H9 (cell line): ENCODE results near the gene LTB4R2. TPM values are rescaled to one million over a fixed set of nuclear protein-coding genes. Genes with fewer than 3 reads are reported as not detected.

Experiments used
- DNase-seq: peaks from one replicate; pipeline ENCODE4 v3.0.0-alpha.2; 2017
- H2AFZ ChIP-seq: one replicate; pipeline ENCODE4 v1.6.1; 2013; ENCODE audit warnings: mild to moderate bottlenecking, low read length, control low read depth, moderate library complexity
- H2AK5ac ChIP-seq: 2 replicates; pipeline ENCODE4 v1.6.1; 2013; ENCODE audit warnings: low read length, control low read depth, mixed read lengths; ENCODE audit not compliant: insufficient read length
- H2BK120ac ChIP-seq: one replicate; pipeline ENCODE4 v1.6.1; 2013; ENCODE audit warnings: low read depth, mild to moderate bottlenecking, low read length, control low read depth, inconsistent platforms; ENCODE audit not compliant: poor library complexity, severe bottlenecking
- H2BK12ac ChIP-seq: 2 replicates; pipeline ENCODE4 v1.6.1; 2013; ENCODE audit warnings: low read length, control low read depth, mixed read lengths, low read depth; ENCODE audit not compliant: insufficient read length
- H2BK15ac ChIP-seq: 2 replicates; pipeline ENCODE4 v1.6.1; 2013; ENCODE audit warnings: low read depth, low read length, control low read depth
- H2BK20ac ChIP-seq: one replicate; pipeline ENCODE4 v1.6.1; 2013; ENCODE audit warnings: low read depth, mild to moderate bottlenecking, low read length, control low read depth, inconsistent platforms; ENCODE audit not compliant: poor library complexity, severe bottlenecking
- H2BK5ac ChIP-seq: 2 replicates; pipeline ENCODE4 v1.6.1; 2013; ENCODE audit warnings: low read length, control low read depth, mixed read lengths; ENCODE audit not compliant: insufficient read length
- H3K14ac ChIP-seq: 2 replicates; pipeline ENCODE4 v1.6.1; 2013; ENCODE audit warnings: low read length, control low read depth; ENCODE audit not compliant: insufficient read depth
- H3K18ac ChIP-seq: 2 replicates; pipeline ENCODE4 v1.6.1; 2013; ENCODE audit warnings: low read depth, mild to moderate bottlenecking, mixed read lengths, low read length, control low read depth; ENCODE audit not compliant: insufficient read length
- H3K23ac ChIP-seq: 2 replicates; pipeline ENCODE4 v1.6.1; 2013; ENCODE audit warnings: low read length, control low read depth, mixed read lengths, low read depth; ENCODE audit not compliant: insufficient read length
- H3K23me2 ChIP-seq: 2 replicates; pipeline ENCODE4 v1.6.1; 2013; ENCODE audit warnings: low read depth, mild to moderate bottlenecking, mixed read lengths, low read length, control low read depth; ENCODE audit not compliant: insufficient read length, poor library complexity, severe bottlenecking
- H3K27ac ChIP-seq: 2 replicates; pipeline ENCODE4 v1.5.1; 2013; ENCODE audit warnings: low read length, control low read depth, mixed read lengths, low read depth; ENCODE audit not compliant: insufficient read length
- H3K27me3 ChIP-seq: 2 replicates; pipeline ENCODE4 v1.6.1; 2013; ENCODE audit warnings: low read length, control low read depth, inconsistent platforms; ENCODE audit not compliant: insufficient read depth
- H3K4ac ChIP-seq: 2 replicates; pipeline ENCODE4 v1.6.1; 2013; ENCODE audit warnings: low read depth, mild to moderate bottlenecking, control low read depth, inconsistent platforms, low read length, moderate library complexity
- H3K4me1 ChIP-seq: 2 replicates; pipeline ENCODE4 v1.6.1; 2013; ENCODE audit warnings: low read length, control low read depth, inconsistent platforms; ENCODE audit not compliant: insufficient read depth
- H3K4me2 ChIP-seq: 2 replicates; pipeline ENCODE4 v1.6.1; 2013; ENCODE audit warnings: low read length, control low read depth, mixed read lengths; ENCODE audit not compliant: insufficient read length, insufficient read depth
- H3K56ac ChIP-seq: 2 replicates; pipeline ENCODE4 v1.6.1; 2013; ENCODE audit warnings: low read depth, mild to moderate bottlenecking, mixed read lengths, low read length, control low read depth; ENCODE audit not compliant: insufficient read length
- H3K79me1 ChIP-seq: 2 replicates; pipeline ENCODE4 v1.6.1; 2013; ENCODE audit warnings: low read depth, mild to moderate bottlenecking, moderate library complexity, low read length, control low read depth, inconsistent platforms; ENCODE audit not compliant: insufficient read depth, poor library complexity, severe bottlenecking
- H3K79me2 ChIP-seq: 2 replicates; pipeline ENCODE4 v1.6.1; 2013; ENCODE audit warnings: low read length, control low read depth, inconsistent platforms; ENCODE audit not compliant: insufficient read depth
- H3K9ac ChIP-seq: 2 replicates; pipeline ENCODE4 v1.6.1; 2013; ENCODE audit warnings: low read length, control low read depth, mixed read lengths; ENCODE audit not compliant: insufficient read length; ENCODE audit errors: extremely low read depth
- H3K9me3 ChIP-seq: one replicate; pipeline ENCODE4 v1.6.1; 2013; ENCODE audit warnings: low read depth, low read length, inconsistent platforms; ENCODE audit not compliant: control insufficient read depth
- H3T11ph ChIP-seq: one replicate; pipeline ENCODE4 v1.6.1; 2013; ENCODE audit warnings: mild to moderate bottlenecking, low read length, control low read depth, inconsistent platforms
- H4K20me1 ChIP-seq: one replicate; pipeline ENCODE4 v1.6.1; 2013; ENCODE audit not compliant: control insufficient read depth, insufficient read length, insufficient read depth
- H4K5ac ChIP-seq: 2 replicates; pipeline ENCODE4 v1.6.1; 2013; ENCODE audit warnings: low read depth, mild to moderate bottlenecking, mixed read lengths, low read length, control low read depth; ENCODE audit not compliant: insufficient read length
- H4K8ac ChIP-seq: replicated peaks from 2 replicates; pipeline ENCODE4 v1.6.1; 2013; ENCODE audit warnings: low read length, control low read depth, mixed read lengths, low read depth; ENCODE audit not compliant: insufficient read length
- H4K91ac ChIP-seq: 2 replicates; pipeline ENCODE4 v1.6.1; 2013; ENCODE audit warnings: low read depth, mild to moderate bottlenecking, moderate library complexity, mixed read lengths, low read length, control low read depth; ENCODE audit not compliant: insufficient read length
- H3K27ac Mint-ChIP-seq, 3 experiments: 2 replicates in 2 of 3; 3 replicates in 1 of 3; pipeline ENCODE4 v1.8.0; 2020 to 2021; ENCODE audit warnings: mixed read lengths in 3 of 3, mild to moderate bottlenecking in 1 of 3, moderate library complexity in 1 of 3
- H3K27me3 Mint-ChIP-seq: 2 replicates; pipeline ENCODE4 v1.8.0; 2021; ENCODE audit warnings: low read depth, mild to moderate bottlenecking, moderate library complexity, mixed read lengths
- H3K36me3 Mint-ChIP-seq, 3 experiments: 2 replicates in 2 of 3; 3 replicates in 1 of 3; pipeline ENCODE4 v1.8.0; 2020 to 2021; ENCODE audit warnings: low read depth in 3 of 3, mixed read lengths in 3 of 3; ENCODE audit not compliant: insufficient read depth in 1 of 3
- H3K4me1 Mint-ChIP-seq, 2 experiments: 2 replicates each; pipeline ENCODE4 v1.8.0; 2020; ENCODE audit warnings: mixed read lengths in 2 of 2
- H3K4me3 Mint-ChIP-seq, 2 experiments: 2 replicates in 1 of 2; 3 replicates in 1 of 2; pipeline ENCODE4 v1.8.0; 2020 to 2021; ENCODE audit warnings: mild to moderate bottlenecking in 2 of 2, mixed read lengths in 2 of 2, moderate library complexity in 1 of 2
- H3K9me3 Mint-ChIP-seq, 2 experiments: 2 replicates in 1 of 2; 3 replicates in 1 of 2; pipeline ENCODE4 v1.8.0; 2020; ENCODE audit warnings: mild to moderate bottlenecking in 2 of 2, mixed read lengths in 2 of 2, moderate library complexity in 1 of 2
- WGBS: extraction: QIAGEN DNeasy Blood & Tissue Kit; methylation state at CpG from one replicate; pipeline ENCODE4 v1.1.7; 2013; ENCODE audit warnings: missing lambda C conversion rate, low lambda C conversion rate, mixed read lengths; ENCODE audit not compliant: insufficient read length; ENCODE audit errors: extremely low coverage; 5-methylcytosine and 5-hydroxymethylcytosine counted together
- total RNA-seq: library from RNA; stranded (reverse); gene quantifications from 2 replicates; pipeline ENCODE4 v1.2.1, GENCODE V29; 2021
- TF ChIP-seq, protein P1 (sequence below): fragments of 200-600 bp; sonication (generic); conservative IDR thresholded peaks from 3 replicates; pipeline ENCODE4 v1.8.0; 2021; ENCODE audit warnings: antibody characterized with exemption, mild to moderate bottlenecking

LTB4R2 gene
- total RNA-seq, 1 experiment from 2014 or later = 13.4 TPM

DNA sequence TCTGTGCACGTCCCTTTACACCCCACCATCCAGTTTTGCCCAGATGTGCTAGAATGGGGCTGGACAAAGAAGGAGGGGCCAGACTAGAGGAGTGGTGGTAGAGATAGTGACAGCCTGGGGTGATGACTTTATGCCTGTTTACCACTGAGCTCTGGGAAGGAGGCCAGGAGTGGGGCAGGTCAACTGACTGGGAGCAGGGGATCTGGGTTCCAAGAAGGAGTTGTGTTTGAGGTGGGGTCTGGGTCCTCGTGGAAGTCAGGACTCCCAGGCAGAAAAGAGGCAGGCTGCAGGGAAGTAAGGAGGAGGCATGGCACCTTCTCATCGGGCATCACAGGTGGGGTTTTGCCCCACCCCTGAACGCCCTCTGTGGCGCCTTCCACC lies 315 bp downstream of the LTB4R2 start:
- Histone ChIP-seq H4K91ac (no peak overlapping the region), H2AFZ (no peak overlapping the region), H2BK5ac (no peak overlapping the region), H3K4ac (no peak overlapping the region), H3K4me1 (no peaks in the 10 kb centered on the region), H3K9me3 (no peaks in the 10 kb centered on the region), H3K9ac (no peak overlapping the region), H2AK5ac (no peak overlapping the region), H3K27me3 (no peaks in the 10 kb centered on the region), H3K79me2 (no peaks in the 10 kb centered on the region), H2BK15ac (no peak overlapping the region), H3K56ac (no peak overlapping the region), H3K27ac (no peak overlapping the region), H3K14ac (no peak overlapping the region), H3K4me2 (no peak overlapping the region), H4K5ac (no peak overlapping the region), H2BK12ac (no peak overlapping the region), H4K20me1 (no peaks in the 10 kb centered on the region), H3K79me1 (no peaks in the 10 kb centered on the region), H2BK20ac (no peak overlapping the region), H3K23me2 (no peaks in the 10 kb centered on the region), H3K18ac (no peak overlapping the region), H4K8ac (no peak overlapping the region), H3T11ph (no peak overlapping the region), H2BK120ac (no peak overlapping the region), H3K23ac (no peak overlapping the region)
- Mint-ChIP-seq H3K36me3 (peaks cover 11 to 47% (median 26%) of the 10 kb centered on the region in 3 experiments; a peak in 6 of 7 replicates), H3K27me3 (peaks cover 5% of the 10 kb centered on the region), H3K27ac (peak overlapping the region in 1 of 3 experiments; percentile 77; a peak in 1 of 7 replicates), H3K9me3 (no peaks in the 10 kb centered on the region), H3K4me3 (no peak overlapping the region; a peak in 1 of 5 replicates), H3K4me1 (peaks cover 5 to 6% of the 10 kb centered on the region in 2 experiments; a peak in 3 of 4 replicates)
- TF ChIP-seq, protein P1, sequence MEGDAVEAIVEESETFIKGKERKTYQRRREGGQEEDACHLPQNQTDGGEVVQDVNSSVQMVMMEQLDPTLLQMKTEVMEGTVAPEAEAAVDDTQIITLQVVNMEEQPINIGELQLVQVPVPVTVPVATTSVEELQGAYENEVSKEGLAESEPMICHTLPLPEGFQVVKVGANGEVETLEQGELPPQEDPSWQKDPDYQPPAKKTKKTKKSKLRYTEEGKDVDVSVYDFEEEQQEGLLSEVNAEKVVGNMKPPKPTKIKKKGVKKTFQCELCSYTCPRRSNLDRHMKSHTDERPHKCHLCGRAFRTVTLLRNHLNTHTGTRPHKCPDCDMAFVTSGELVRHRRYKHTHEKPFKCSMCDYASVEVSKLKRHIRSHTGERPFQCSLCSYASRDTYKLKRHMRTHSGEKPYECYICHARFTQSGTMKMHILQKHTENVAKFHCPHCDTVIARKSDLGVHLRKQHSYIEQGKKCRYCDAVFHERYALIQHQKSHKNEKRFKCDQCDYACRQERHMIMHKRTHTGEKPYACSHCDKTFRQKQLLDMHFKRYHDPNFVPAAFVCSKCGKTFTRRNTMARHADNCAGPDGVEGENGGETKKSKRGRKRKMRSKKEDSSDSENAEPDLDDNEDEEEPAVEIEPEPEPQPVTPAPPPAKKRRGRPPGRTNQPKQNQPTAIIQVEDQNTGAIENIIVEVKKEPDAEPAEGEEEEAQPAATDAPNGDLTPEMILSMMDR = no peak
- DNase-seq = no peak
- no CpG with 5 or more reads among the region's 5 CpGs for WGBS
